Panc1 (cell line): ENCODE measurements around the gene DMTF1.

Source experiments
- CTCF ChIP-seq: fragments of 450-650 bp; IDR thresholded peaks from 2 replicates; pipeline ENCODE4 v1.5.1; 2017; ENCODE audit warnings: mild to moderate bottlenecking
- POLR2AphosphoS5 ChIP-seq: IDR thresholded peaks from 2 replicates; pipeline ENCODE4 v1.6.1; 2012; ENCODE audit warnings: mild to moderate bottlenecking, low read depth, low read length, moderate library complexity

GRCh38 chr7:87111877-87112276 is 40.4 kb upstream of the DMTF1 start:
- no peak for TF ChIP-seq CTCF
- no peak for TF ChIP-seq POLR2AphosphoS5
